Islet precursor cell (in vitro differentiated cells): Measurements from ENCODE around the gene ZBTB45.
"Not testable (repeated sequence)": the region's sequence is repeated elsewhere in the genome, so short reads cannot be mapped to it uniquely, and the experiment has no call there.

Source experiments
- DNase-seq: peaks from one replicate; pipeline ENCODE4 v3.0.0-alpha.2; 2018

Gene ZBTB45

GRCh38 chr19:58554494-58555368, 35.1 kb upstream of the ZBTB45 start, which contains the start of gene CHMP2A:
TSS of gene CHMP2A (minus strand) at chr19:58555105. CDS start at chr19:58554212, 893 bp downstream.
- peak; percentile 98 for DNase-seq

- no peak for DNase-seq
Measured at GRCh38 chr19:58553799-58554493, 34.3 kb upstream of the ZBTB45 start.

GRCh38 chr19:58552655-58553054, 33.0 kb upstream of the ZBTB45 start:
- DNase-seq, result no peak

- DNase-seq, result no peak
Measured at GRCh38 chr19:58551577-58552471, 32.2 kb upstream of the ZBTB45 start.

GRCh38 chr19:58551123-58551497, 31.5 kb upstream of the ZBTB45 start:
- DNase-seq, result no peak

- no peak for DNase-seq
Measured at GRCh38 chr19:58550362-58551122, 30.9 kb upstream of the ZBTB45 start.

- DNase-seq, result no peak
Measured at GRCh38 chr19:58549664-58550361, 30.2 kb upstream of the ZBTB45 start.

- DNase-seq, result no peak
Measured at GRCh38 chr19:58548859-58549663, 29.5 kb upstream of the ZBTB45 start.

GRCh38 chr19:58547323-58548312, 28.0 kb upstream of the ZBTB45 start:
- no peak for DNase-seq

GRCh38 chr19:58546019-58546530, 26.5 kb upstream of the ZBTB45 start:
- no peak for DNase-seq

- no peak for DNase-seq
Measured at GRCh38 chr19:58545286-58546018, 25.8 kb upstream of the ZBTB45 start.

- no peak for DNase-seq
Measured at GRCh38 chr19:58544591-58545285, 25.1 kb upstream of the ZBTB45 start.

- DNase-seq, result peak; percentile 100
Measured at GRCh38 chr19:58543826-58544590, 24.4 kb upstream of the ZBTB45 start, which contains the start of gene TRIM28. TSS of gene TRIM28 (plus strand) at chr19:58544064. CDS start at chr19:58544758, 694 bp downstream.

GRCh38 chr19:58542641-58543372, 23.2 kb upstream of the ZBTB45 start:
- DNase-seq, result not testable (repeated sequence)

GRCh38 chr19:58539169-58539559, 19.6 kb upstream of the ZBTB45 start:
- DNase-seq, result not testable (repeated sequence)
